Measurements from ENCODE around the gene SEZ6L2. TPM values are rescaled to one million over a fixed set of nuclear protein-coding genes. Genes with fewer than 3 reads are reported as not detected.

The SEZ6L2 gene
- total and polyA plus RNA-seq, 2 of the 13 experiments (the other 11 are each of a cell fraction or from before 2014, with no cell fraction given): 14.9 to 16.9 TPM

GRCh38 chr16:29862383-29862883 is 36.9 kb downstream of the SEZ6L2 start (continued):
- peak; percentile 63; the same call in 1 of the 2 replicates for TF ChIP-seq ARHGAP35 (CRISPR knock-in tag; IDR thresholded peaks at IDR 0.05; ENCODE audit: borderline replicate concordance)
- no peak for TF ChIP-seq ZSCAN21 (CRISPR knock-in tag; IDR thresholded peaks at IDR 0.05; ENCODE audit: borderline replicate concordance)
- no peak for TF ChIP-seq ZNF776 (CRISPR knock-in tag; IDR thresholded peaks at IDR 0.05)
- no peak for TF ChIP-seq TFAP4 (IDR thresholded peaks at IDR 0.05; ENCODE audit: borderline replicate concordance, low read depth)
- TF ChIP-seq TEAD2 (CRISPR knock-in tag; IDR thresholded peaks at IDR 0.05): peak; percentile 49; the same call in 1 of the 2 replicates
- TF ChIP-seq PBX3 (CRISPR knock-in tag; IDR thresholded peaks at IDR 0.05; ENCODE audit: borderline replicate concordance): no peak
- no peak for TF ChIP-seq RCOR2 (CRISPR knock-in tag; IDR thresholded peaks at IDR 0.05)
- no peak for TF ChIP-seq AKNA (CRISPR knock-in tag; IDR thresholded peaks at IDR 0.05; ENCODE audit: borderline replicate concordance)
- TF ChIP-seq HNF4G (IDR thresholded peaks at IDR 0.05; ENCODE audit: borderline replicate concordance, low read depth, low read length): no peak
- 0 out of 2 replicates have a peak, but pooled peaks have one; percentile 4 for TF ChIP-seq HNF4G (CRISPR knock-in tag; IDR thresholded peaks at IDR 0.05; ENCODE audit: borderline replicate concordance, low read depth)
- peak; percentile 18 for TF ChIP-seq MED8 (CRISPR knock-in tag; IDR thresholded peaks at IDR 0.05; ENCODE audit: insufficient replicate concordance)
- 0 out of 2 replicates have a peak, but pooled peaks have one; percentile 1 for TF ChIP-seq CSRNP1 (CRISPR knock-in tag; IDR thresholded peaks at IDR 0.05)
- 0 out of 2 replicates have a peak, but pooled peaks have one; percentile 38 for TF ChIP-seq KAT7 (CRISPR knock-in tag; IDR thresholded peaks at IDR 0.05; ENCODE audit: borderline replicate concordance)
- 0 out of 2 replicates have a peak, but pooled peaks have one; percentile 46 for TF ChIP-seq ZSCAN5A (CRISPR knock-in tag; IDR thresholded peaks at IDR 0.05; ENCODE audit: borderline replicate concordance)
- no peak for TF ChIP-seq KLF13 (CRISPR knock-in tag; IDR thresholded peaks at IDR 0.05)
- TF ChIP-seq NKX3-1 (CRISPR knock-in tag; IDR thresholded peaks at IDR 0.05): no peak
- TF ChIP-seq RNF2 (conservative IDR thresholded peaks at IDR 0.05; ENCODE audit: low read depth): no peak
- peak; percentile 66; the same call in 1 of the 2 replicates for TF ChIP-seq NFKB2 (CRISPR knock-in tag; IDR thresholded peaks at IDR 0.05; ENCODE audit: borderline replicate concordance)
- no peak for TF ChIP-seq ATM (IDR thresholded peaks at IDR 0.05; ENCODE audit: borderline replicate concordance)
- no peak for TF ChIP-seq SALL2 (CRISPR knock-in tag; IDR thresholded peaks at IDR 0.05)

Data from HepG2 (cell line).